KMS-11 (cell line): ENCODE measurements around the gene SELENOO.
A peak's percentile ranks its signal among the peaks of the same experiment; 100 is the strongest.

ENCODE experiments used
- H2AFZ ChIP-seq: fragments of 200-600 bp; sonication (generic); 2 replicates; pipeline ENCODE4 v1.6.1; 2016; ENCODE audit warnings: antibody characterized with exemption, mixed run types, low read depth
- H3K27ac ChIP-seq: fragments of 200-600 bp; sonication (generic); 2 replicates; pipeline ENCODE4 v1.6.1; 2016; ENCODE audit warnings: mild to moderate bottlenecking, mixed run types
- H3K27me3 ChIP-seq: fragments of 200-600 bp; sonication (generic); 2 replicates; pipeline ENCODE4 v1.6.1; 2017; ENCODE audit warnings: mild to moderate bottlenecking, low read depth, mixed run types, moderate library complexity; ENCODE audit not compliant: insufficient read depth
- H3K36me3 ChIP-seq: fragments of 200-600 bp; sonication (generic); 2 replicates; pipeline ENCODE4 v1.6.1; 2017; ENCODE audit warnings: mild to moderate bottlenecking, mixed run types; ENCODE audit not compliant: insufficient read depth
- H3K4me1 ChIP-seq: fragments of 200-600 bp; sonication (generic); 2 replicates; pipeline ENCODE4 v1.6.1; 2016; ENCODE audit warnings: mild to moderate bottlenecking, low read depth, mixed run types; ENCODE audit not compliant: poor library complexity, severe bottlenecking
- H3K4me2 ChIP-seq: fragments of 200-600 bp; sonication (generic); 2 replicates; pipeline ENCODE4 v1.7.0; 2016; ENCODE audit warnings: mild to moderate bottlenecking, mixed run types
- H3K4me3 ChIP-seq: fragments of 200-600 bp; sonication (generic); IDR thresholded peaks from 2 replicates; pipeline ENCODE4 v1.6.1; 2017; ENCODE audit warnings: low read depth, low read length, mixed read lengths; ENCODE audit not compliant: insufficient read depth
- H3K79me2 ChIP-seq: fragments of 200-600 bp; sonication (generic); 2 replicates; pipeline ENCODE4 v1.6.1; 2016; ENCODE audit warnings: low read depth, mixed run types; ENCODE audit not compliant: insufficient read depth
- H3K9ac ChIP-seq: fragments of 200-600 bp; sonication (generic); 2 replicates; pipeline ENCODE4 v1.6.1; 2016; ENCODE audit warnings: mild to moderate bottlenecking, mixed run types
- H4K20me1 ChIP-seq: fragments of 200-600 bp; sonication (generic); 2 replicates; pipeline ENCODE4 v1.6.1; 2016; ENCODE audit warnings: mild to moderate bottlenecking, mixed run types; ENCODE audit not compliant: insufficient read depth
- TF ChIP-seq, protein P1 (sequence below): fragments of 200-600 bp; sonication (generic); conservative IDR thresholded peaks from 2 replicates; pipeline ENCODE4 v1.6.1; 2017; ENCODE audit warnings: low read depth, mild to moderate bottlenecking, antibody characterized with exemption, low read length, moderate library complexity, mixed read lengths

The SELENOO gene

DNA sequence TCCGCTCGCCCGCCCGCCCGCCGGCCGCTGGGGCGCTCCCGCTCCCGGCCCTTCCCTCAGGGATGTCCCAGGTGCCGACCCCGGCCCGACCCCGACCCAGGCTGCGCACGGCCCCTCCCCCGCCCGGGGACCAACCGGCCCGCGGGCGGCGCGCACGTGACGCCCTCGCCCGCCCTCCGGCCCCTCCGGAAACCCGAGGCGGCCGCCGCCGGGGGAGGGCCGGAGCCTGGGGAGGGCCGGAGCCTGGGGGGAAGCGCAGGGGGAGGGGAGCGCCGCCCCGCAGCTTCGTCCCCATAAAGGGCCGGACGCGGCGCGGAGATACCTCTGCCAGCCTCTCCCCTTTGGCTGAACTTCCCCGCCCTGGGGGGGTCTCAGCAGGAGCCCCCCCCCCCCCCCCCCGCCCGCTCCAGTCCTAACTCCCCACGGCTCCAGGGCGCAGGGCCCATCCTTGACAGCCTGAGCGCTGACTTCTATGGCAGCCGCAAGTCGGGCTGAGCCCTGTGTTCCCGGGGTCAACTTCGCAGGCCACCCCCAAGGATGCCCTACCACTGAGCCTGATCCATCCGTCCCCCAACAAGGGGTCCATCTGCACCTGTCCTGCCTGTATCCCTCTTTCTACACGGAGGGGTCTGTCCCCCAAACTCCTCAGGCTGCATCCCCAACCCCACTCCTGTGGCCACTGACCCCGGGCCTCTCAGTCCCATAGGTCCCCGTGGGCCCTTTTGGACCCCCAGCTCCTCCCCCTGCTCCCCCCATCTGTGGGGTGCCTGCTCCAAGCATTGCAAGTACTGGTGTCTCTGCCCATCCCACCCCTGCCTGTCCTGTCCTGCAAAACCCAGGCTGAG, 61.0 kb downstream of the SELENOO start, which contains the start of gene MAPK12:
MAPK12 (minus strand) TSS at position 69 of the 845 bp plus-strand sequence. CDS start 174 bp downstream, outside the sequence.
- H3K4me1 ChIP-seq = peaks cover 10% of the 10 kb centered on the region
- H3K4me2 ChIP-seq = peak within 1 kb of the TSS; percentile 50; the same call in 1 of the 2 replicates
- H3K4me3 ChIP-seq = no peak within 1 kb of the TSS
- H3K79me2 ChIP-seq = no peaks in the 10 kb centered on the region
- no peaks in the 10 kb centered on the region for H3K27me3 ChIP-seq
- H3K9ac ChIP-seq = peak within 1 kb of the TSS; percentile 60; the same call in 1 of the 2 replicates
- H3K36me3 ChIP-seq = no peaks in the 10 kb centered on the region
- TF ChIP-seq, protein P1, sequence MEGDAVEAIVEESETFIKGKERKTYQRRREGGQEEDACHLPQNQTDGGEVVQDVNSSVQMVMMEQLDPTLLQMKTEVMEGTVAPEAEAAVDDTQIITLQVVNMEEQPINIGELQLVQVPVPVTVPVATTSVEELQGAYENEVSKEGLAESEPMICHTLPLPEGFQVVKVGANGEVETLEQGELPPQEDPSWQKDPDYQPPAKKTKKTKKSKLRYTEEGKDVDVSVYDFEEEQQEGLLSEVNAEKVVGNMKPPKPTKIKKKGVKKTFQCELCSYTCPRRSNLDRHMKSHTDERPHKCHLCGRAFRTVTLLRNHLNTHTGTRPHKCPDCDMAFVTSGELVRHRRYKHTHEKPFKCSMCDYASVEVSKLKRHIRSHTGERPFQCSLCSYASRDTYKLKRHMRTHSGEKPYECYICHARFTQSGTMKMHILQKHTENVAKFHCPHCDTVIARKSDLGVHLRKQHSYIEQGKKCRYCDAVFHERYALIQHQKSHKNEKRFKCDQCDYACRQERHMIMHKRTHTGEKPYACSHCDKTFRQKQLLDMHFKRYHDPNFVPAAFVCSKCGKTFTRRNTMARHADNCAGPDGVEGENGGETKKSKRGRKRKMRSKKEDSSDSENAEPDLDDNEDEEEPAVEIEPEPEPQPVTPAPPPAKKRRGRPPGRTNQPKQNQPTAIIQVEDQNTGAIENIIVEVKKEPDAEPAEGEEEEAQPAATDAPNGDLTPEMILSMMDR = no peak
- H4K20me1 ChIP-seq = no peaks in the 10 kb centered on the region
- H3K27ac ChIP-seq = no peak within 1 kb of the TSS
- H2AFZ ChIP-seq = no peak within 1 kb of the TSS; the same call in 1 of the 2 replicates

DNA sequence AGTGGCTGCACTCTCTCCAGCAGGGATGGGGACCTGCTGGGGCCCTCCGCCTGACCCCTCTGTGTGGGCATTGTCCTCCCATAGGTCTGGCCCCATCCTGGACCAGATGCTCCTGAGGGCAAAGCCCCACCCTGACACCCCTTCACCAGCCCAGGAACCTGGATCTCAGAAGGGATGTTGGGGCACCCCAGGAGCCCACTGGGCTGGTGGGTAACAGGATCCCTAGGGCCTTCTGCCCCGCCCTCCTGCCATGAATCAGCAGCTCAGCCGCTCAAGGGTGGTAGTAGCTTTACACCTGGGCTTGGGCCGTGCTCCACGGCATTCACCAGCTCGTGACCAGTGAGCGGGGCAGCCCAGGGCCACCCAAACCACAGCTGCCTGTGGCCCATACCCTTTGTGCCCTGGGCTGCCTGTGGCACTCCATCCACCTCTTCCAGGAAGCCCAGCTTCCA, 61.7 kb downstream of the SELENOO start:
- H3K4me1 ChIP-seq = peaks cover 10% of the 10 kb centered on the region
- no peaks in the 10 kb centered on the region for H4K20me1 ChIP-seq
- H3K4me2 ChIP-seq = no peak overlapping the region; the same call in 1 of the 2 replicates
- no peak overlapping the region for H3K9ac ChIP-seq
- H3K79me2 ChIP-seq = no peaks in the 10 kb centered on the region
- TF ChIP-seq, protein P1 = no peak
- no peak overlapping the region for H3K4me3 ChIP-seq
- no peak overlapping the region for H3K27ac ChIP-seq
- no peak overlapping the region for H2AFZ ChIP-seq
- H3K27me3 ChIP-seq = no peaks in the 10 kb centered on the region
- no peaks in the 10 kb centered on the region for H3K36me3 ChIP-seq

DNA sequence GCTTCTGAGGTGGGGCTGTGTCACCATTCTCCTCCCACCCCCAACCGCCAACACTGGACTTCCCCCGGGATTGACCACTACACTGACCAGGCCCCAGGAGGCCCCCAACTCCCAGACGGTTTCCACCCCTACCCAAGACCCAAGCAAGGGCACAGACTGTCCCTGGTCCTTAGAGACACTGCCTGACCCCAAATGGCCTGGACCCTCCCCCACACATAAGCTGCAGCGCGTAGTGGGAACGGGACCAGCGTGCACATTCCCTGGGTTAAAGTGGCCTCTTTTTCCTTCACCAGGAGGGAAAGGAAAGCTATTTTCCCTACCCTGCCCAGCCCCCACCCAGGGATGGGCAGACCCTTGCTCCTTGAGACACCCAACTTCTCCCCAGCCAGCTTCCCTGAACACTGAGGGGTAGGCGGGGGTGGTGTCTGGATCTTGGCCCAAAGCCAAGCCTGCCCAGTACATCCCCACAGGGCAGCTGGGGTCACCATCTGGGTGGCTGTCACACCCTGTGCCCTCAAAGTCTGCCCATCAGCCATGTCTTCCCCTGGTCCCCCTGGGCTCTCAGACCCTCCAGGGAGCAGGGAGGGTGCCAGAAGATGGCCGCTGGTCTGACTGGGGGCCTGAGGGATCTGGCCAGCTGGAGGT, 62.3 kb downstream of the SELENOO start:
- Histone ChIP-seq H3K4me2 (no peak overlapping the region), H3K27me3 (no peaks in the 10 kb centered on the region), H3K79me2 (no peaks in the 10 kb centered on the region), H3K36me3 (no peaks in the 10 kb centered on the region), H3K4me3 (no peak overlapping the region), H4K20me1 (no peaks in the 10 kb centered on the region), H3K9ac (no peak overlapping the region), H2AFZ (no peak overlapping the region), H3K27ac (no peak overlapping the region), H3K4me1 (peaks cover 10% of the 10 kb centered on the region)
- TF ChIP-seq, protein P1 = no peak

DNA sequence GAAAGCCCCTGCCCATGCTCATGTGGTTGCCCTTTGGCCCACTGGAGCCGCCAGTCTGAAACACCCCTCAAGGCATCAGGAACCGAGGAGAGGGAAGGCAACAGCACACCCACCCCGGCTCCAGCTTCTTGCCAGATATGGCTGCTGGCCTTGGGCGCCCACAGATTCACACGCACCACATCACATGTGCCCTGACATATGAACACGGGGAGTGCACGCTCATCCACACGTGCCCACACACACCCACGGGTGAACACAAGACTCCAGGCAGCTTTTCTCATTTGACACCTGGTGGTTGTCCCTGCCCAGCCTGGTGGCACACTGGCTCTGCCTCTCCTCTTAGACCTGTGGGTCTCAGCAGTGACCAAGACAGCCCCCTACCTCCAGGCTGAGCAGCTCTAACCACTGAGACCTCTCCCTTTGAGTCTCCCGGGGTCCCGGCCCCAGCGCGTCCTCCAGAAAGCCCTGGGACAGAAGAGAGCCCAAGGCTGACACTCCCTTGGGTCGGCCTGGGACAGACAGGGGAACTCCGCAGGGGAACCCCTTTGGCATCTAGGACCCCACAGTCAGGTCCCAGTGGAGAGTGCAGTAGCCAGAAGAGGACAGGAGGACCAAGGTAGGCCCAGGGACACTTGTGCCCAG, 63.4 kb downstream of the SELENOO start:
- H4K20me1 ChIP-seq = no peaks in the 10 kb centered on the region
- H3K27ac ChIP-seq = no peak overlapping the region
- no peak overlapping the region for H3K4me3 ChIP-seq
- H2AFZ ChIP-seq = no peak overlapping the region
- no peak overlapping the region for H3K4me2 ChIP-seq
- no peaks in the 10 kb centered on the region for H3K79me2 ChIP-seq
- peaks cover 10% of the 10 kb centered on the region for H3K4me1 ChIP-seq
- H3K9ac ChIP-seq = no peak overlapping the region
- H3K27me3 ChIP-seq = no peaks in the 10 kb centered on the region
- TF ChIP-seq, protein P1 = no peak
- H3K36me3 ChIP-seq = no peaks in the 10 kb centered on the region
